Activated CD8-positive, alpha-beta memory T cell treated with anti-CD3 and anti-CD28 coated beads, Interleukin-2, amount 50 U/mL, for 4 hours (primary cell): ENCODE measurements around the gene CWC15.
"Not testable (repeated sequence)": the region's sequence is repeated elsewhere in the genome, so short reads cannot be mapped to it uniquely, and the experiment has no call there.

Experiments used
- DNase-seq: peaks from one replicate; pipeline ENCODE4 v3.0.0-alpha.2; 2020

CWC15 gene

GRCh38 chr11:94948070-94948617, 25.2 kb downstream of the CWC15 start:
- DNase-seq: no peak

- no peak for DNase-seq
Measured at GRCh38 chr11:94946812-94947211, 26.5 kb downstream of the CWC15 start.

DNA sequence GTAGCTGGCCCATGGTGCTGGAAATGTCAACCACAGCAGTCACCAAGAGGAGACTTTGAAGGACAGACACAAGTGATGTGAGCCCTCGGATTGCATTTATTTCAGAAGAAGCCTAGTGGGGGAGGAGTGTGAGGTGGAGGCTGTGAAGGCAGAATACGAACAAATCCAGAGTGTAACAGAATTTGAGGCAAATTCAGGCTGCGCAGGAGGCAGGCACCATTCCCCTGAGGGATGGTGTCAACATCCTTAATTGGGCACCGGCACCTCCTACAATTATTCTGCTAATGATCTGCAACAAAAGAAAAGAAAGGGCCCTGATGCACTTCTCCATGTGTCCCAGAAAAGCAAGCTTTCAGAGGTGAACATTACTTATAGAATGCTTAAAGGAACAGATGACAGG, 32.2 kb downstream of the CWC15 start:
- no peak for DNase-seq

GRCh38 chr11:94939346-94939745, 34.0 kb downstream of the CWC15 start:
- no peak for DNase-seq

DNA sequence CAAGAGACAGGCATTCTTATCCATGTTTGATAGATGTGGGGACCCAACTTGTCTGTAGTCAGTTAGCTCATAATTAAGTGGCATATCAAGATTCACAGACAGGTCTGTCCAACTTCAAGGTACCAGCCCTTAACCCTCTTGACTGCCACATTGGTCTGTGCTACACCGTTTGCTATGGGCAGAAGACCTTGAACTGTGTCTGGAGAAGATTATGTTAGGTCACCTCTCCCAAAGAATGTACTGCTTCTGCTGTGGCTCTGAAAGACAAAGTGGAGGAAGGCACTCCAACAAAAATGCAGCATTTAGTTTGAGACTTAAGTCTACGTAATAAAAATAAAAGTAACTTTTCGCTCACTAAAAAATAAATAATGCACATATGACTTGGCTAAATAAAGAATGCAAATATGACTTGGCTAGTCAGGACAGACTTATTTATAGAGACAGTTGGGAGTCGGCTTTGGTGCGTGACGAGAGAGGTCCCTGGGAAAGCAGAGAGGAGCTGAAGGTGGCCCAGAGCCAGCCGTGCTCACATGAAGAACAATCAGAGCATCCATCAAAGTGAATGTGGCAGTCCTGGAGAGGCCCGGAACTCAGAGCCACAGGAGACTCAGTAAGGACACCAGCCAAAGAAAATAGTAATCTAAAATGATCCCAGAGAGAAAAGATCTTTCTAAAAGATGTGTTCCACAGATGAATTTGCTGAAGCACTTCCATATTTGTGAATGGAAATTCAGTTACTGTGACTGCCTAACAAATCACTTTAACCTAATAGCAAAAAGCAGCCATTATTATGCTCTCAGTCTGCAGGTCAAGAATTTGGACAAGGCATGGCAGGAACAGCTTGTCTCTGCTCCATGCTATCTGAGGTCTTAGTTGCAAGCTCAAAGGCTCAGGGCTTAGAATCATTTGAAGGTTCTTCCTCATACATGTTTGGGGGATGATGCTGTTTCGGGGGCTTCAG, 35.0 kb downstream of the CWC15 start:
- DNase-seq: no peak

GRCh38 chr11:94934846-94935245, 38.5 kb downstream of the CWC15 start:
- DNase-seq: no peak

- no peak for DNase-seq
Measured at GRCh38 chr11:94934362-94934761, 39.0 kb downstream of the CWC15 start.

DNA sequence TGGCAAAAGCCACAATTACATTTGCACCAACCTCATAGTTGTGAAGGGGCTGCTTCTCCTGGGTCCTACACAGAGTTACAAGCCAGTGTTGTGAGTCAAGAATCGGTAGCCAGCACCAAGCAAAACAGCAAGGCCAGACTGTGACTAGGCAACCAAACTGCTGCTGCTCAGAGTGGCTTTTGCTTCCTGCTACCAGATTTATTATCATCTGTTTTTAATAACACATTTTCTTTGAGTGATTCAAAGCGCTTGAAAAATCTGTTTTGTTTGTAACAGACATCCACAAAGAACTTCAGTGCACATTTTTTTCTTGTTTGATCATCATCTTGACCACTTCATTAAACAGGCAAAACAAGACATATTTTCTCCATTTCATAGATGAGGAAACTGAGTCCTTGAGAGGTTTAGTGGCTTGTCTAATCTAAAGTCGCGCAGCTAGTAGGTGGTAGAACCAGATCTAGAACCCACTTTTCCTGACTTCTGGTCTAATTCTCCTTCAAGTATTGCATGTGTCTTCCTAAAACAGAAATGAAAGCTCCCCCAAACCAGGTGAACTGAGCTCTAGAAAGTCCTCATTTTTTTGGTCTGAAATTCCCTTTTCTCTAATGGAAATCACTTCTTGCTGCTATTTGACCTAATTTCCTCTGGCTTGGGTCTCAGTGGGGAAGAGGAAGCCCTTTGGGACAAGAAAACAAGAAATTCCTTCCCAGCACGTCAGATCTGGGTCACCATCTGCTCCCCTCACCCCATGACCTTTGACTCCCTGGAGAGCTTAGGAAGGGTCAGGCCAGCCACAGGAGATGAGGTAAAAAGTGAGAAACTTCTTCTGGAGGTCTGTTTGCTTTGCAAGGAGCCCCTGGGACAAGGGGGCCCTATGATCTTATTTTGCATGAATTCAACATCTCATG, 39.9 kb downstream of the CWC15 start:
- DNase-seq: no peak

- no peak for DNase-seq
Measured at GRCh38 chr11:94932503-94932902, 40.9 kb downstream of the CWC15 start.

- not testable (repeated sequence) for DNase-seq
Measured at GRCh38 chr11:94932072-94932471, 41.3 kb downstream of the CWC15 start.

DNA sequence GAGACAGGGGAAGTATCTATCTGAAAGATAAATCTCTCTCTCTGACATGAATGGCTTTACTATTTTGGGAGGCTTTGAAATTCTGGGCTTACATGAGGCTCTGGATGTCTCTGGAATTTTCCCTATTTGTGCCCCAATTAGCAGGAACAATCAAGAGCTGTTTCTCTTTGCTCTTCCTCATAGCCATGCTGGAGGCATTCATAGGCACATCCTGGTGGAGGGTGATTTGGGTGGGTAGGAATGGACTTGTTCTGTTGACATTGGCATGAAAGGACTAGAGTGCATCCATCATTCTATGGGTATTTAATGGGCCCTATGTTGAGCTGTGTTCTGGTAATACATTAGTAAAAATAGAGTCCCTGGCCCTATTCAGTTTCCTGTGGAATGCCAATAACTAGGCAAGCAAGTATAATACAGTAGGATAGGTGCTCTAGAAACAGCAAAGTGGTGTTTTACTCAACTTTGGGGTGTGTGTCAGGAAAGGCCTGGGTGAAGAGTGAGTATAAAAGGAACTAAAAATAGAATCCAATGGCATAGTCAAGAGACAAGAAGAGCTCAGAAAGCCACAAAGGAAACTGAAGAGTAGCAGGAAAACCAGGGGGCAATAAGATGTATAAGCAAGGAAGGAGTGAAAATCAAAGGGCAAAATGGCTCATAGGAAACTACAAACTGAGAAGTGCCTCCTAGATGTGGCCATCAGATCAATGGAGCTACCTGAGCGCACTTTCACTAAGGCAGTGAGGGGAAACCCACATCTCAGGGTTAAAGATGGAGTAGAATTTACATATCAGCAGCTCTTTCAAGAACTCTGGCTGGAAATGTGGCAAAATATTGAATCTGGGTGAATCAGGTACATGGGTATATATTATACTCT, 45.0 kb downstream of the CWC15 start:
- no peak for DNase-seq

- no peak for DNase-seq
Measured at GRCh38 chr11:94926698-94927237, 46.6 kb downstream of the CWC15 start.

GRCh38 chr11:94926271-94926625, 47.1 kb downstream of the CWC15 start:
- DNase-seq: no peak

DNA sequence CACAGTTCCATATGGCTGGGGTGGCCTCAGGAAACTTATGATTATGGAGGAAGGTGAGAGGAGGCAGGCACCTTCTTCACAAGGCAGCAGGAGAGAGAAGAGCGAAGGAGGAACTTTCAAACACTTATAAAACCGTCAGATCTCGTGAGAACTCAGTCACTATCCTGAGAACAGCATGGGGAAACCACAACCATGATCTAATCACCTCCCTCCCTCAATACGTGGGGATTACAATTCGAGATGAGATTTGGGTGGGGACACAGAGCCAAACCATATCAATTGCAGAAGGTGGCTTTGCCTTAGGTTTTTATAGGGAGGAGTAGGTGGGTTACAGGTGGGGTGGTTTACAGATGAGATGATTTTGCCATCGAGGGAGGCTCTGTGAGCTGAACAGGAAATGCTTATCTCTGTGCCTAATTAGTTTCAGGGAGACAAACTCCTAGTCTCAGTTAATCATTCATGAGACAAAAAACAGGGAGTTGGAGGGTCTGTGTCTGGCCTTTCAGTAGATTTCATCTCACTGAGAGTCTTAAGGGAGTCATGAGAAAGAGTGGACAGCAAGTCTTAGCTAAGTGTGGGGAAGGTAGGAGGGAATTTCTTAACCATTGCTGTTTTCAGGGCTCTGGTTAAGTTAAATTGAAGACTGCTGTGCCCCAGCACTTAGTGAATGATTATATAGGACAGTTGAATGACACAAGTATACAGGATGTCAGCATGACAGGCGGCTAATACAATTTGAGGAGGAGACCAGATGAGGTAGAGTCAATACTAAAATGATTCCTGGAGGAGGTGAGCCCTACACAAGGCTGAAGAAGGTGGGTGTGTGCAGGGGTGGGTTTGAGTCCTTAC, 47.7 kb downstream of the CWC15 start:
- DNase-seq: no peak

DNA sequence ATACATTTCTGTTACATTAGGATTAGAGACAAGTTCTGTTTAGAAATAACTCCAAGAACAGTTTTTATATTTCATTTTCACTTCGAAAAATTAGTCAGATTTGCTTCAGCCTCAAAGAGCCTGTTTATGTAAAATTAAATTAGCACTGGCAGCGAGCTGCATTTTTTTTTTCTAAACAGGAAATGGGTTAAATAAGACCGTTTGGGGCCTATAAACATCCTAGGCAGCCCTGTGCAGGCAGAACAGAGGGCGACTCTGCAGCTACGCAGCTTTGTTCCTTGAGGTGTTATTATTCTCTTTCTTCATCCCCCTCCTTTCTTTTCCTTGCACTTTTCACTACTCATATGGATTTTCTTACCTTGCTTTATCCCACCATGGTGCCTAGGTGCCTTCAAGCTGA, 48.7 kb downstream of the CWC15 start:
- DNase-seq: no peak

DNA sequence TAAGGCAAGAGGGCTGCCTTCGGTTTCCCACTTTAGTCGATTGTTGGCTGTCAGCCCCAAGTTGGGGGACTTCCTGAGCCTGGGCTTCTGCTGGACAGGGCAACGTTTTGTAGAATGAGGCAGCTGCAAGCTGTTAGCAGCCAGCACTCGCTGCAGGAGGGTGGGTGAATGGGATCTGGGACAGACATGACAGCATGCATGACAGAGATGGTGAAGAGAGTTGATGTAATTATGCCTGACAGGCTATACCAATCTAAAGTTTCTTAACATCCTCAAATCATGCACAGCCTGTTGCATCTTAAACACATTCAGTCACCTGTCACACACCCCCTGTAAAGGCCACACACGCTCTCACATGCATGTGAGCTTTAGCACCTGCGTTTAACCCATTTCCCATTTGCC, 49.2 kb downstream of the CWC15 start:
- DNase-seq: no peak

GRCh38 chr11:94923004-94923334, 50.4 kb downstream of the CWC15 start:
- DNase-seq: no peak

- no peak for DNase-seq
Measured at GRCh38 chr11:94922321-94923003, 50.9 kb downstream of the CWC15 start.

GRCh38 chr11:94920311-94920710, 53.0 kb downstream of the CWC15 start:
- DNase-seq: no peak

- DNase-seq: not testable (repeated sequence)
Measured at GRCh38 chr11:94913718-94914394, 59.5 kb downstream of the CWC15 start.
